Esophagus muscularis mucosa (tissue), 4 donors: ENCODE measurements around the gene ZDHHC13. TPM values are rescaled to one million over a fixed set of nuclear protein-coding genes. Genes with fewer than 3 reads are reported as not detected.
A peak's percentile ranks its signal among the peaks of the same experiment; 100 is the strongest.

Experiments
- DNase-seq: peaks from one replicate; pipeline ENCODE4 v3.0.0-alpha.2; 2017; ENCODE audit errors: extremely low spot score
- H3K27ac ChIP-seq, 4 donors: fragments of 200-600 bp; sonication (generic); replicated peaks in 1 of 4; 1 replicate in 3 of 4; 2 replicates in 1 of 4; pipeline ENCODE4 v1.5.1; 2016 to 2019; ENCODE audit warnings: mild to moderate bottlenecking in 1 of 4
- H3K27me3 ChIP-seq, 4 donors: fragments of 200-600 bp; sonication (generic); one replicate each; pipeline versions ENCODE4 v1.5.1 to v1.6.0; 2016 to 2019
- H3K36me3 ChIP-seq, 4 donors: fragments of 200-600 bp; sonication (generic); one replicate each; pipeline ENCODE4 v1.5.1; 2016 to 2019
- H3K4me1 ChIP-seq, 4 donors: fragments of 200-600 bp; sonication (generic); one replicate each; pipeline ENCODE4 v1.5.1; 2016 to 2019
- H3K4me3 ChIP-seq, 4 donors: fragments of 200-600 bp; sonication (generic); 1 replicate in 2 of 4; 2 replicates in 2 of 4; pipeline ENCODE4 v1.5.1; 2016 to 2019; ENCODE audit warnings: mild to moderate bottlenecking in 4 of 4, moderate library complexity in 1 of 4
- H3K9me3 ChIP-seq, 4 donors: fragments of 200-600 bp; sonication (generic); 1 replicate in 3 of 4; 2 replicates in 1 of 4; pipeline ENCODE4 v1.5.1; 2016 to 2019
- CTCF ChIP-seq, 3 experiments: fragments of 200-600 bp in 2 of 3; fragments of 450-650 bp in 1 of 3; sonication (generic) in 2 of 3; IDR thresholded peaks; one replicate each; pipeline ENCODE4 v1.5.1; 2017 to 2019; ENCODE audit warnings: antibody characterized with exemption in 3 of 3, mild to moderate bottlenecking in 2 of 3, moderate library complexity in 1 of 3
- EP300 ChIP-seq: sonication (generic); formaldehyde crosslinking; IDR thresholded peaks from one replicate; pipeline ENCODE4 v1.6.1; 2017; ENCODE audit warnings: antibody characterized with exemption
- POLR2A ChIP-seq: fragments of 450-650 bp; IDR thresholded peaks from one replicate; pipeline ENCODE4 v1.6.1; 2017; ENCODE audit warnings: antibody characterized with exemption, moderate library complexity, mild to moderate bottlenecking, low read depth
- POLR2AphosphoS5 ChIP-seq, 2 donors: sonication (generic); formaldehyde crosslinking; IDR thresholded peaks; one replicate each; pipeline ENCODE4 v1.6.1; 2017; ENCODE audit warnings: antibody characterized with exemption in 2 of 2
- WGBS: methylation state at CpG from one replicate; pipeline ENCODE4 v1.1.5; 2018; 5-methylcytosine and 5-hydroxymethylcytosine counted together
- intact Hi-C: fragments of 100-400 bp; cut with DNase I; formaldehyde crosslinking; loops from one replicate; pipeline ENCODE4 v1.15.1; 2023
- total RNA-seq, 4 donors: library from RNA; depleted of rRNA; stranded (reverse); fragments of >200 nt; gene quantifications; one replicate each; pipeline versions ENCODE4 v1.1.0 to v1.2.1, GENCODE V29; 2016

The ZDHHC13 gene
- total RNA-seq, 4 donors from 2014 or later: 4.1 to 5.5 (median 4.9) TPM

GRCh38 chr11:19220903-19221724 lies 104.1 kb downstream of the ZDHHC13 start:
- no peak overlapping the region for H3K27ac ChIP-seq
- no peaks in the 10 kb centered on the region for H3K36me3 ChIP-seq
- WGBS: 51% methylated on average over 3 of the region's 3 CpGs
- peaks cover 0 to 5% (median 0%) of the 10 kb centered on the region in 4 donors for H3K9me3 ChIP-seq
- intact Hi-C loops: no loop called here
- no peaks in the 10 kb centered on the region for H3K27me3 ChIP-seq
- H3K4me3 ChIP-seq: no peak overlapping the region
- H3K4me1 ChIP-seq: no peaks in the 10 kb centered on the region
- TF ChIP-seq EP300: no peak
- no peak for TF ChIP-seq POLR2AphosphoS5 (IDR thresholded peaks at IDR 0.05)
- no peak for TF ChIP-seq POLR2A
- no peak for TF ChIP-seq CTCF (IDR thresholded peaks at IDR 0.05)
- DNase-seq: peak; percentile 68

- 92% methylated on average over 6 of the region's 6 CpGs for WGBS
- H3K27ac ChIP-seq: no peak overlapping the region
- peaks cover 0 to 5% (median 0%) of the 10 kb centered on the region in 4 donors for H3K9me3 ChIP-seq
- no peaks in the 10 kb centered on the region for H3K27me3 ChIP-seq
- intact Hi-C loops: no loop called here
- DNase-seq: no peak
- H3K36me3 ChIP-seq: no peaks in the 10 kb centered on the region
- H3K4me3 ChIP-seq: no peak overlapping the region
- no peaks in the 10 kb centered on the region for H3K4me1 ChIP-seq
- TF ChIP-seq POLR2AphosphoS5 (IDR thresholded peaks at IDR 0.05): no peak
- no peak for TF ChIP-seq POLR2A
- TF ChIP-seq CTCF (IDR thresholded peaks at IDR 0.05): no peak
- no peak for TF ChIP-seq EP300
These were observed 108.2 kb downstream of the ZDHHC13 start for GRCh38 chr11:19225123-19225522.

- TF ChIP-seq POLR2AphosphoS5 (IDR thresholded peaks at IDR 0.05): no peak
- TF ChIP-seq EP300: no peak
- TF ChIP-seq CTCF (IDR thresholded peaks at IDR 0.05): no peak
- no peak for TF ChIP-seq POLR2A
- H3K27me3 ChIP-seq: no peaks in the 10 kb centered on the region
- H3K9me3 ChIP-seq: peaks cover 0 to 5% (median 0%) of the 10 kb centered on the region in 4 donors
- no peaks in the 10 kb centered on the region for H3K4me1 ChIP-seq
- intact Hi-C loops: no loop called here
- WGBS: 97% methylated on average over 3 of the region's 3 CpGs
- no peak overlapping the region for H3K4me3 ChIP-seq
- DNase-seq: no peak
- H3K36me3 ChIP-seq: no peaks in the 10 kb centered on the region
- H3K27ac ChIP-seq: no peak overlapping the region
These were observed 108.6 kb downstream of the ZDHHC13 start for GRCh38 chr11:19225581-19225980.

Other genes starting within 250 kb of the ZDHHC13 start
- not detected for gene MRGPRX1, start 177.8 kb upstream of the ZDHHC13 start, total RNA-seq
- under 1 TPM in 3 of 4 donors, not detected in 1; 0.23 to 0.83 (median 0.83) TPM for gene MRGPRX2, start 56.5 kb upstream of the ZDHHC13 start, total RNA-seq
- gene CSRP3, start 84.8 kb downstream of the ZDHHC13 start, total RNA-seq: not detected
- gene E2F8, start 123.8 kb downstream of the ZDHHC13 start, total RNA-seq: under 1 TPM in 1 of 4 donors, not detected in 3; 0.17 TPM